HG03460 (cell line): Measurements from ENCODE around the gene SKP2.
"Not testable (repeated sequence)": the region's sequence is repeated elsewhere in the genome, so short reads cannot be mapped to it uniquely, and the experiment has no call there.

Experiments
- ATAC-seq: cut with Tn5 transposase; IDR thresholded peaks from one replicate; pipeline ENCODE4 v1.9.1; 2021; ENCODE audit not compliant: unreplicated experiment

SKP2 gene

DNA sequence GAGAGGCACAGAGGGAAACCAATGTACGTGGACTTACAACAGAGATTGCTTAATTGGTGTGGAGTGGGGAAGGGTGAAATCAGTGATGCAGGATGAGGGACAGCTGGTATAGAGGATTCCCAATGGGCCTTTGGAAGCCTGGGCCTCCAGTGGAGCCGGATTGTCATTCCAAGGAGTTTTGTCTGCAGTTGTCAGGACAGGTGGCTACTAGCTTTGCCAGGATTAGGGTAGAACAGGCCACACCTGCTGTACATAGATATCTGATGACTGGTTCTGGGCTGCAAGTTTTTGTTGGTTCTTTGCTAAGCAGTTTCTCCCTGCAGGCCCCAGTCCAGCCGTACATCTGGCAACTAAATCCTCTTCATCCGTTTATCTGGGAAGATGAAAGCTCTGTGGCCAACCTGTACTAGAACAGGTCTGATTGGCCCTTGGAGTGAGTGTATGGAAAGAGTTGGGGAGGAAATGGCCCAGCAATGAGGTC lies 4.2 kb downstream of the SKP2 start:
- ATAC-seq: no peak

DNA sequence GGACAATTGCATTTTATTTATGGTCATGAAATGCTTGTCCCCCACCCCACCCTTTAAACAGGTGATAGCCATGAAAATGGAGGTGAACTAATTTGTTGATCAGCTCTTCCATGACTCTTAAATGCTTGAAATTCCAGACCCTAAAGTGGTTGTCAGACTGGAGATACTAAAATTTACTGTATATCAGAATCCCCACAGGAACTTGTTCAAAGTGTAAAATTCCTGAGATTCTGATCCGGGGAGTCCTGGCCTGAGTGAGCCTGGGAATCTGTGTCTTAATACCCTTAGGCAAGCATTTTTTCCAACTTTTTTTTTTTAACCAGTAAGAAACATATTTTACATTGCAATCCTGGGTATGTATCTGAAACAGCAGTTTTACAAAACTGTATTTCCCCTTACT lies 4.7 kb downstream of the SKP2 start:
- ATAC-seq: no peak

DNA sequence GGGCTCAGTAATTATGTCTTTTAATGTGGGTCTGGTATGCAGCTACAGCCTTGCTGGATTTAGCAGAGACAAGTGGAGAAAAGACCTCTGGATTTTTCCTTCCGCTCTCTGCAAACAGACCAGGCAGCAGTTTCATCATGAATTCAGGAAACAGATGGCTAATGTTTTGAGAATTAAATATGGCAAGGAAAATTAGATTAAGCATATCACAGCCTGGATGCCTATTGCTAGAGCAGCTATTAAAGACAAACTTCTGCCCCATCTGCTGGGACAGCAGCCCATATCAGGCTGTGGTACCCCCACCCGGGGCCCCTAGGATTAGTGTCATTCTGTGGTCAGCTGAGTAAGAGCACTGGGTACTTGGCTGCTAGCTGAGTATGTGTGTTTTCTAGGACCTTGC lies 6.2 kb downstream of the SKP2 start:
- ATAC-seq: no peak

DNA sequence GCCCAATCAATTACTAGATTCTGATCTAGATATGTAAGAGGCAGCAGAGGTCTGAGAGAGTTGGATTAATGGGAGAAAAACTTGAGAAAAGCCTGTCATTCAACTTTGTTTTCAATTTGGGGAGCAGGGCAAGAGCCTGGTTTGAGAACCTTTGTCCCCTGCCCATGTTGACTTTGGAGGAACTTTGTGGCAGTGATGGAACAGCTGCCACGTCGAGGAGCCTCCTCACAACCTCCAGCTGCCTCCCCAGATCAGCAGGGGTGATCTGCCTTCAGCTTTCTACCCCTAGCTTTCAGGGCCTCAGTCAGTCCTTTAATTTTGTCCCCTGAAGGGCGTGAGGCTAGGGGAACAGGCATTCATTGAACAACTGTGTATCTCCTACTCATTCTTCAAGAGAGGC lies 8.7 kb downstream of the SKP2 start:
- no peak for ATAC-seq

DNA sequence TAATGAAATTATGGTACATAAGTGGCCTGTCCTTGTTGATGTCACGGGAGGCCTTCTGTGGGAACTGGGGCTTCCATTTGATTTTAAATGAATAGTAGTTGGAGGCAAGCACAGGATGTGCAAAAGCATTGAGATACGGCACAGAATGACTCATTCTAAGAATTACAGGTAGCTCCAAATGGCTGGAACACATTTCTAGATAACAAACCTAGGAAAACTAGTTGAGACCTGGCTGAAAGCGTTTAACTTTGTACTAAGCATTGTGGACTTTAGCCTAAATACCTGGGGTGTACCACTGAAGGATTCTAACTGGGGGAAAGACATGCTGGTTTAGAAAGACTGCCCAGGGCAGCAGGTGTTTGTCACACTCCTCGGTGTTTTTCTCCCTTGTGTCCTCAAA lies 9.4 kb downstream of the SKP2 start:
- ATAC-seq: no peak

DNA sequence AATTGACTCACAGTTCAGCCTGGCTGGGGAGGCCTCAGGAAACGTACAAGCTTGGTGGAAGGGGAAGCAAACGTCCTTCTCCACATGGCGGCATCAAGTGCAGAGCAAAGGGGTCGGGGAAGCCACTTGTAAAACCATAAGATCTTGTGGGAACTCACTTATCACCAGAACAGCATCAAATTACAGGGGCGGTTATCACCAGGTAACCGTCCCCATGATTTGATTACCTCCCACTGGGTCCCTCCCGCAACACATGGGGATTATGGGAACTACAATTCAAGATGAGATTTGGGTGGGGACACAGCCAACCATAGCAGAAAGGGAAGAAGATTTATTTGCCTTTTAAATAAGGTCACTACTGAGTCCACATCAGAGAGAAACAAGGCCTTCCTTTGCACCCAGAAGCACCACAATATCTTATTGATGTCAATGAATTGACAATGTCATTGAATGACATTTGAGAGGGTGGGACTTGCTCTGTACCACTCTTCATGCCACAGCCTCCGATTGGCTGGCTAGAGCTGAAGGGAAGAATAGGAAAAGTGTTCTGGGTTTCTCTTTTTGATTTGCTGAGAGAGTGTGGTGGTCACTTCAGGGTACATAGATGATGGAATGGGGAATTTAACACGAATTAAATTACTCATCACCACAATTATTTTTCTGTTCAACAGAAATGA lies 11.0 kb downstream of the SKP2 start:
- ATAC-seq: no peak

DNA sequence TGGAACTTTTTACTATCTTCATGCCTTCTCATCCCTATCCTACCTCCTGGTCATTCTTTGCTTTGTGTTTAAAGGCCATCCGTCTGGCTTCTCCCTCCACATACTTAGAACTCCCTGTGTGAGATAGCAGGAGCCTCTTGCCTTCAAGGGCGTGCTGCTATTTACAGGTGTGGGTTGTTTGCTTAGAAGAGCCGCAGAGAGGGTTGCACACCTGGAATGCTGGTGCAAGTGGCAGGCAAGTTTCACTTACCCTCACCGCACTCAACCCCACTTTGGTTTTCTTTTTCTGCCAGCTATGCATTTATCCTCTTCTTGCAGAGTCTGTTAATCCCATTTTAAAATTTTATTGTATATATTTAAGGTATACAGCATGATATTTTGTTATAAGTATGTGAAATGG lies 12.6 kb downstream of the SKP2 start:
- ATAC-seq: no peak

DNA sequence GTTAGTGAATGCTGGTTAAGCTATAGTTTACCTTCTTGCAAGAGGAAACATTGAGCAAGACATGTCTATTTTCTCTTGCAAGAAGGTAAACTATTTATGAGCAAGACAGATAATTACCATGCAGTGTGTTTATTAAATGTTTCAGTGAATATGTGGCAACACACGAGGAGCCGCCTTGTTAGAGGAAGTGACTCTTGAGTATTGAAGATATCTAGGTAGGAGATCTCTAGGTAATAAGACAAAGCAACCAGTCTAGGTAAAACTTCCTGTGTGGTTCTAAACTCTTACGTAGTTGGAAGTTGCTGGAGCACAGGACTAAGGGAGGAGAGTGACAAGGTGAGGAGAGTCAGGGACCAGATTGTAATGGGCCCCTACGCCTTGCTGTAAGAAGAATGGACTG lies 16.8 kb downstream of the SKP2 start:
- ATAC-seq: no peak

DNA sequence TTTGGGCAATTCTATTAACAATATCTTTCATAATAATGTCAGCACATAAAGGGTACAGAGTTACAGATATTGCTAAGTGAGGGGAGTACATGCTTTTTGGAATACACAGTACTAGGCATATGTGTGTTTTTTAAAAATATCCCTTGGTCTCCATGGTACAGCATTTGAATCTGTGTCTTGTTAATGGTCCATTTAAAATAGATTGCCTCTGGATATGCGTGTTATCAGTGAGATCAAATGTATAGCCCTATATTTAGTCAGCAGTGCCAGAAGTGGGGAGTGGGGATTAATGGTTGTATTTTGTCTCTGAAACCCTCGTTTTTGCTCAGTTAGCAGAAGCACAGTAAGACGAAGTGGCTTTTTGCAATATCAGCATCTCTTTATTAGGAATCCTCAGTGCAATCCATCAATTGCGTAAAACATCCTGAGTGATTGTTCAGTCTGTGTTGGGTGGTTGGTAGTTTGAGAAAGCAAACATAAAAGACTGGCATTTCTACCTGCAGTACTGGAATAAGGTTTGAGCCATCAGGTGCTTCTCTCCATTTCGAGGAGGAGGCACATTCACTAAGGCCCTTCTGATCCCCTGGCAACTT lies 19.0 kb downstream of the SKP2 start:
- no peak for ATAC-seq

DNA sequence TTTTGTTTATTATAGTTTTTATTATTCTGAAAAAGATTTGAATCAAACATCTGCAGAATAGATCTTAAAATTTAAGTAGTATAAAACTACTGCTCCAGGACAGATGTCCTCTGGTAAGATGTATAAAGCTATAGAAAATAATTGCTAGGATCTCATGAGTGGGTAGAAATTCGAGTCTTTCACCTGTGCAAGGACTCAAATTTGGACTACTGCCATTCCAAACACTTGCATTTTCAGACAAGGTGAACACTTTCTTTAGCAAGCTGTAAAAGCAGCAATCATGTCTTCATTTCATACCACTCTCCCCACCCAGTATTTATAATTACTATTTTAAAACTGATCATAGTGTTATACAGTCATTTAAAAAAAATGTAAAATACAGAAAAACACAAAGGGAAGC lies 20.7 kb downstream of the SKP2 start:
- ATAC-seq: no peak

DNA sequence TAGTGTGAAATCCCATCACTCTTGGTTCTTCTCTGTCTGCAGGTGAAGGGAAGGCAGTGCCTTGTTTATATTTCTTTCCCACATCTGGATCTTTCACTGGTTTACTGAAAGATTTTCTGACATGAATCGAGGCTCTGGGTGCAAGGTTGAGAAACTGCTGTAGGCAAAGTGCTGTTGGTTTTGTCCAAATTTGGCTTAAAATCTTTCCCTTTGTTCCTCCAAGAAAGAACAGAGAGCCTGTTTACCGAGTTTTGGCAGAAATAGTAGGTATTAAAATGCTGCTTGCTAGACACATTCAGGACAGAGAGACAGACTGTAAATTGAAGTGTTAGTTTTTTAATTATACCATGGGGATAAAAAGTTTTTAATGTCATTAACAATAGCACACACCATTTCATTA lies 21.5 kb downstream of the SKP2 start:
- ATAC-seq: no peak

DNA sequence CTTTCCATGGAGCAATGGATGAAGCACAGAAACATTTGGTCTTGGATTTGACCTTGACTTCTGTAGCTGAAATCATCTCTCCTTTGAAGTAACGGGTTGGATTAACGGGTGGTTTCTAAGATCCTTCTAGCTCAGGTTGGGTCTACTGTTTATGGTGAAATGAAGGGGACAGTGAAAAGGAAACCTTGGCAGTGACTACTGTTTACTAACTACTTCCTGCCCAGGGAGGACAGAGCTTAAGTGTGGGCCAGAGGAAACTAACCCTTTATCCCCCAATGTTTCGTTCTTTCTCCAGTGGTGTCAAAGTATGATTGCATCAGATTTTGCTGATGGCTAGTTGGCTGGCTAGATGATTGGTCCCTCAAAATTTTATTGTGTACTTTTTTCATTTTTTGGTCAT lies 22.2 kb downstream of the SKP2 start:
- ATAC-seq: no peak

DNA sequence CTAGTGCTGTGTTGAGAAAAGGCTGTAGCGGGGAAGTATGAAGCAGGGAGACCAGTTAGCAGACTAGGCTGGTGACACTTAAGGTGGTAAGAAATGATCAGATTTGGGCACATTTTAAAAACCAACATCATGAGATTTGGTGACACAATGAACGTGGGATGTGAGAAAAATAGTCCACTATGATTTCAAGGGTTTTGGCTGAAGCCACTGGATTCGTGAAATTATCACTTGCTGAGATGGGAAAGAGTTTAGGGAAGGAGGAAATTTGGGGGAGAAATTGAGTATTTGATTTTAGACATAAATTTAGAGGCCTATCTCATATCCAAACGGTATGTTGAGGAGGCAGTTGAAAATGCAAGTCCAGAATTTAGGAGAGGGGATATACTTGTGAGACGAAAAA lies 23.1 kb downstream of the SKP2 start:
- no peak for ATAC-seq

DNA sequence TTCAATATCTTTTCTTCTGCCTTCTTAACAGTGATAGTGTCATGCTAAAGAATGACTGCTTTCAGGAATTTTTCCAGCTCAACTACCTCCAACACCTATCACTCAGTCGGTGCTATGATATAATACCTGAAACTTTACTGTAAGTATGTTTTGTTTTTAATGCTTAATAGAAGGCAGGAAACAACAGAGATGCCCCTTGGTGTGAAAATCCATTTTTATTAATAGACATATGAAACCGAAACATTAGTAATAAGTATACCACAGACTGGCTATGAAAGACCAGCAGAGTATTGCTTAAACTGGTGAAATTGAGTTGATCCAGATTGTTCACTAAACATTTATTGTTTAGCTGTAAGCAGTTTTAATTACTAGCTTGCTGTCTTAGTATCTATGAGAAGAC lies 25.2 kb downstream of the SKP2 start:
- peak; percentile 96 for ATAC-seq

DNA sequence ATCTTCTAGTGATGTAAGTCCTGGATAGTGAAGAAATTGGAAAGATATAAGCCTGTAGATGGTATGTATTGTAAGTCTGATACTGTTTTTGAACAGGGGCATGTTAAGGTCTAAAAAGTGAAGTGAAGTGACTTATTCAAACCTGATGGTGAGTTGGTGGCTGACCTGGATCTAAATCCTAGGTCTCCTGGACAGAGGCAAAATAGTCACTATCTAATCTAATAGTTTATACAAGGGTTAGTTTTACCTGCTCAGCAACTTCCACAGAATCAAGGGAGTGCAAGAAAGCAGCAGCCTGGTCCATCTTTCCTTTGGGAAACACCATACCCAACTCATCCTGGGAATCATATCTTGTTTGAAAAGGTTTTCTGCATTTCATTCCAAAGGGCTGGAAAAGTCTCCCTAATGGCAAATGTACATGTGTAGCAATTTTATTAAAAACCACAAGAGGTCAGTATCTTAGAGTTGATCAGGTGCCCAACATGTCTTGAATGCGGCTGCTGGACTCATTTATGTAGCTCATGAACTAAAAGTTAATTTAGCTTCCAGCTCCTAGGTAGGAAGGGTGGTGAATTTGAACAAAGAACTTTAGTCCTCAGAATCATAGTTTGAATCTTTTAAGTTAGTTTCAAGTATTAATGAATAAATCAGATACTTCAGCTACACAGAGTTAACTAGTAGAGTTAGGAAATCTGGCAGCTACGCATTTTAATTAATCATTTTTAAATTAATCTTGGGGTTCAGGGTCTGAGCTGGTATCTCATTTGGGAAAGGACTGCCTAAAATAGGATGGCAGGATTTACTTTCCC lies 26.0 kb downstream of the SKP2 start:
- ATAC-seq: no peak

DNA sequence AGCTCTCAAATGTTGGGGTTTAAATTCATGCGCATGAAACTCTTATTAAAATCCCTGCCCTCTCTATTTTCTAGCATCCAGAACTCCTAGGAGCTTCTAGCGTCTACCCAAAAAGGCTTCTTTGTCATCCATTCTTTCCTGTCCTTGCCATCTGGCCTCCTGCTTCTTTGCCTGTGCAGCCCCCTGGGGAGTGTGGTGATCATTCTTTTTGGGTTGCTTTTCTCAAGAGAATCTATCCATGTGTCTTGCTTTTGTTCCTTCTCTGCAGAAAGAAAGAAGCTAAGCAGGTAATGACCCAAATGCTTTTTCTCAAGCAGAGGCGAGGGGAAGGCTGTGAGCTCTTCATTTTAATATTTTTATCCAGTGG lies 26.6 kb downstream of the SKP2 start:
- no peak for ATAC-seq

DNA sequence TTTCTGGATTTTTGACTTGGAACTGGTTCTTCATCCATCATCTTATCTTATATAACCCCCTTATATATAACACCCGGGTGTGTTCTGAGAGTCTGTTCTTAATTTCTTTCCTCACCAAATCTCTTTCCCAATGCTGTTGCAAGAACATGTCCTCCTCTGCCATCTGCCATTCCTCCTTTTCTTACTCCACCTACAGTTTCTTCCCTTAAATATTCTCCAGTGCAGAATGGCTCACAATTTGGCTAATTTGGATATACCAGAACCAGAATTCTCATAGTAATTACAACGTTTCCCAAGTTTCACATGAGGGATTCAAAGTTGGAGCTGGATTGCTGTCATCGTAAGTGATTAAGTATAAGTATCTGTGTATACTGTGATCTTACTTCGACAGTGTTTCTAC lies 28.0 kb downstream of the SKP2 start:
- ATAC-seq: no peak

DNA sequence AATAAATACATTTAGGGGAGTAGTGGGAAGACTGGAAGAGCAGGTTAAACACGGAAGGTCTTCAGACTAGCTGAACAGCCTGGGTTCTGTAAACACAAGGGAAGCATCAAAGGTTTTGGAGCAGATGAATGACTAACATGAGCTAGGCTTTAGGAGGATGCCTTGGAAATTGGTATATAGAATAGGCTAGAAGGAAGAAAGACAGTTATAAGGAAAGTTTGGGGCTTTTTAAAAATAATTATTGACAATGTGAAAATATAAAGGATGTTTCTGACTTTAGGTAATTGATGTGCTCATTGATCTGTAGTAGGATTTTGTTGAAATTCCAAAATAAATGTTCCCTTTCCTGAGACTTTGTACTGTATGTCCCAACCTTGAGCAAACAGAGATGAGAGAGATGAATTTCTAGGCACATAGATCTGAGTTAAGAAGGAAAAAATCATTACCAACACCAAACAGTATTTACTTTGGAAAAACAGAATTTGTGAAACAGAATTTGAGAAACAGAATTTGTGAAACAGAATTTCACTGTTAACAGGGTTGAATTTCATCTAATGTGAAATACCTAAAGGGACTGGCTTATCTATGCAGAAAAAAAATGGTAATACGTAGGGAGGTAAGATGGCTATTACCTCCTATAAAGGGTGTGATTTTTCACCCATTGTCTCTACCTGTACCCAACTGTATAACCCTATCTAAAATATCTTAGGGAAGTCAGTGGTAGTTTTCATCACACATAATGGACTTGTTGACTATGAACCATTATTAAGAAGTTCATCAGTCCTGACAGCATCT lies 28.8 kb downstream of the SKP2 start:
- no peak for ATAC-seq

DNA sequence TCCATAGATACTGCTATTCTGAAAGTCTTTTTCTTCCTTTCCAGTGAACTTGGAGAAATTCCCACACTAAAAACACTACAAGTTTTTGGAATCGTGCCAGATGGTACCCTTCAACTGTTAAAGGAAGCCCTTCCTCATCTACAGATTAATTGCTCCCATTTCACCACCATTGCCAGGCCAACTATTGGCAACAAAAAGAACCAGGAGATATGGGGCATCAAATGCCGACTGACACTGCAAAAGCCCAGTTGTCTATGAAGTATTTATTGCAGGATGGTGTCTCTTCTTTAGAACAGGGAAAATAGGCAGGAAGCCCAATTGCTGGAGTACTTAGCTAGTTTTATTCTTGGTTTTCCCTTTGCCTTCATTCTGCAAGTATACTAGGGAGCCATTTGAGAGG lies 29.9 kb downstream of the SKP2 start:
- ATAC-seq: no peak

DNA sequence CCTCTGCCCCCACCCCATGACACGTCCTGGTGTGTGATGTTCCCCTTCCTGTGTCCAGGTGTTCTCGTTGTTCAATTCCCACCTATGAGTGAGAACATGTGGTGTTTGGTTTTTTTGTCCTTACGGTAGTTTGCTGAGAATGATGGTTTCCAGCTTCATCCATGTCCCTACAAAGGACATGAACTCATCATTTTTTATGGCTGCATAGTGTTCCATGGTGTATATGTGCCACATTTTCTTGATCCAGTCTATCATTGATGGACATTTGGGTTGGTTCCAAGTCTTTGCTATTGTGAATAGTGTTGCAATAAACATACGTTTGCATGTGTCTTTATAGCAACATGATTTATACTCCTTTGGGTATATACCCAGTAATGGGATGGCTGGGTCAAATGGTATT lies 32.5 kb downstream of the SKP2 start:
- not testable (repeated sequence) for ATAC-seq

DNA sequence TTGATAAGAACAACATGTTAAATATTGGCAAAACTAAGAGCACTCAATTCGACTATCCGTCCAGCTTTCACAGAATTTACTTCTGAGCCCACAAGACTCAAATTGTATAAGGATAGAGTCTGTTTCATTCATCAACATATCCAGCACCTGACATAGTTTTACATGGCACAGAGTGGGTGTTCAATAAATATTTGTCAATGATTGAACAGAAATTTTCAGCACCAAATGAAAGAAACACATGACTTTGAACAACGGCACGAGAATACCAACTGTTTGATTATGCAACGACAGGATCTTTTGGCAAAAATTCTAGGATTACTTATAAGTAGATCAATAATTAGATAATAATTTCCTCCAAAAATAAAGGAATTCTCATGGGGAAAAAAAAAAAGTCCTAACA lies 41.8 kb downstream of the SKP2 start:
- no peak for ATAC-seq

DNA sequence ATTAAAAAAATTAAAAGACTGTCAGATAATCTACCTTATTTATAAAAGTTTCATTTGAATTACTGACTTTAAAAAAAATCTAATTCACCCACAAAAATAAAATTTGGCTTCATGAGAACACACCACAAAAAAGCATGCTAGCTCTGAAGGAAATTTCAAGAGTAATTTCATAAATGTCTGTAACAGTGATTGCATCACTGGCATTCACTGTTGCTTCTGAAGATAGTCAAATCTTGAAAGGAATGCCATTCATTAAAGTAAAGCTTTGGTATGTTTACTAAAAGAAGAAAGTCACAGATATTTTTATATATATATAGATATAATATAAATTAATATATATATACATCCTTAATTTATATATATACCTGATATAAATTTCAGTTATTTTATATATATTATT lies 46.4 kb downstream of the SKP2 start:
- no peak for ATAC-seq
